Prostate gland (tissue), 2 donors: ENCODE measurements around the gene LRCH4. TPM values are rescaled to one million over a fixed set of nuclear protein-coding genes. Genes with fewer than 3 reads are reported as not detected.

Source experiments
- DNase-seq: peaks from one replicate; pipeline ENCODE4 v3.0.0-alpha.2; 2019; ENCODE audit warnings: low spot score
- H3K27ac ChIP-seq, 2 donors: fragments of 200-600 bp; sonication (generic); 2 replicates each; pipeline ENCODE4 v1.5.1; 2017 to 2019
- H3K27me3 ChIP-seq: fragments of 200-600 bp; sonication (generic); replicated peaks from 2 replicates; pipeline ENCODE4 v1.5.1; 2019; ENCODE audit not compliant: insufficient read depth
- H3K36me3 ChIP-seq, 2 donors: fragments of 200-600 bp; sonication (generic); 1 replicate in 1 of 2; 2 replicates in 1 of 2; pipeline versions ENCODE4 v1.5.1 to v1.8.1; 2017 to 2019
- H3K4me1 ChIP-seq: fragments of 200-600 bp; sonication (generic); replicated peaks from 2 replicates; pipeline ENCODE4 v1.5.1; 2019
- H3K4me3 ChIP-seq, 2 donors: fragments of 200-600 bp; sonication (generic); 2 replicates each; pipeline ENCODE4 v1.5.1; 2017 to 2019
- H3K9me3 ChIP-seq: fragments of 200-600 bp; sonication (generic); 2 replicates; pipeline ENCODE4 v1.5.1; 2017
- CTCF ChIP-seq, 4 experiments: fragments of 200-600 bp in 2 of 4; fragments of 450-650 bp in 2 of 4; sonication (generic) in 2 of 4; IDR thresholded peaks; 1 replicate in 3 of 4; 2 replicates in 1 of 4; pipeline ENCODE4 v1.5.1; 2016 to 2019; ENCODE audit warnings: antibody characterized with exemption in 4 of 4, mild to moderate bottlenecking in 2 of 4, moderate library complexity in 2 of 4
- POLR2A ChIP-seq: fragments of 450-650 bp; IDR thresholded peaks from one replicate; pipeline ENCODE4 v1.6.1; 2016; ENCODE audit warnings: antibody characterized with exemption, mild to moderate bottlenecking
- POLR2AphosphoS5 ChIP-seq: sonication (generic); formaldehyde crosslinking; IDR thresholded peaks from one replicate; pipeline ENCODE4 v1.6.1; 2017; ENCODE audit warnings: antibody characterized with exemption
- WGBS: methylation state at CpG from one replicate; pipeline ENCODE4 v1.1.5; 2018; 5-methylcytosine and 5-hydroxymethylcytosine counted together
- intact Hi-C: fragments of 100-400 bp; cut with DNase I; formaldehyde crosslinking; loops from one replicate; pipeline ENCODE4 v1.14.2; 2022
- total RNA-seq, 2 donors: library from RNA; depleted of rRNA; stranded (reverse); fragments of >200 nt; gene quantifications; one replicate each; pipeline ENCODE4 v1.1.0, GENCODE V29; 2016

LRCH4 gene
- total RNA-seq, 2 donors from 2014 or later = 66.8 to 202 TPM

- DNase-seq = no peak
- intact Hi-C loops = no loop called here
- Histone ChIP-seq H3K4me3 (no peak overlapping the region), H3K4me1 (no peaks in the 10 kb centered on the region), H3K27me3 (no peaks in the 10 kb centered on the region), H3K27ac (peak overlapping the region in 1 of 2 donors; percentile 11), H3K9me3 (no peaks in the 10 kb centered on the region), H3K36me3 (no peaks in the 10 kb centered on the region)
- 86% methylated on average over 21 of the region's 21 CpGs for WGBS
- TF ChIP-seq CTCF (IDR thresholded peaks at IDR 0.05) (no peak), POLR2A (no peak), POLR2AphosphoS5 (no peak)
Observed at GRCh38 chr7:100627238-100627549, 41.3 kb upstream of the LRCH4 start.

- TF ChIP-seq CTCF (IDR thresholded peaks at IDR 0.05) (no peak), POLR2A (no peak), POLR2AphosphoS5 (no peak)
- WGBS = 5% methylated on average over 23 of the region's 37 CpGs
- H3K36me3 ChIP-seq = no peaks in the 10 kb centered on the region
- peak overlapping the region; percentile 18 to 19 for H3K4me3 ChIP-seq
- no peaks in the 10 kb centered on the region for H3K9me3 ChIP-seq
- intact Hi-C loops = no loop called here
- peak overlapping the region in 1 of 2 donors; percentile 11 for H3K27ac ChIP-seq
- H3K27me3 ChIP-seq = no peaks in the 10 kb centered on the region
- peak; percentile 73 for DNase-seq
- H3K4me1 ChIP-seq = no peaks in the 10 kb centered on the region
Observed at GRCh38 chr7:100626530-100627237, 40.8 kb upstream of the LRCH4 start.

GRCh38 chr7:100626055-100626454 lies 40.1 kb upstream of the LRCH4 start:
- no peak for DNase-seq
- Histone ChIP-seq H3K27me3 (no peaks in the 10 kb centered on the region), H3K4me1 (no peaks in the 10 kb centered on the region), H3K27ac (no peak overlapping the region), H3K9me3 (no peaks in the 10 kb centered on the region), H3K36me3 (no peaks in the 10 kb centered on the region), H3K4me3 (peak overlapping the region; percentile 18 to 19)
- intact Hi-C loops = no loop called here
- WGBS = 11% methylated on average over 3 of the region's 3 CpGs
- TF ChIP-seq POLR2A (no peak), POLR2AphosphoS5 (no peak), CTCF (IDR thresholded peaks at IDR 0.05) (no peak)

GRCh38 chr7:100623951-100624824 lies 38.3 kb upstream of the LRCH4 start:
- DNase-seq = no peak
- 89% methylated on average over 15 of the region's 15 CpGs for WGBS
- intact Hi-C loops = no loop called here
- no peaks in the 10 kb centered on the region for H3K27me3 ChIP-seq
- H3K36me3 ChIP-seq = no peaks in the 10 kb centered on the region
- TF ChIP-seq POLR2A = no peak
- TF ChIP-seq CTCF (IDR thresholded peaks at IDR 0.05) = no peak
- TF ChIP-seq POLR2AphosphoS5 = no peak
- no peaks in the 10 kb centered on the region for H3K9me3 ChIP-seq
- H3K4me1 ChIP-seq = no peaks in the 10 kb centered on the region
- H3K4me3 ChIP-seq = no peak overlapping the region
- no peak overlapping the region for H3K27ac ChIP-seq
